ENCODE measurements around the gene TGM6. TPM values are rescaled to one million over a fixed set of nuclear protein-coding genes. Genes with fewer than 3 reads are reported as not detected.

TGM6 gene
- not detected in 2 replicates for total RNA-seq

DNA sequence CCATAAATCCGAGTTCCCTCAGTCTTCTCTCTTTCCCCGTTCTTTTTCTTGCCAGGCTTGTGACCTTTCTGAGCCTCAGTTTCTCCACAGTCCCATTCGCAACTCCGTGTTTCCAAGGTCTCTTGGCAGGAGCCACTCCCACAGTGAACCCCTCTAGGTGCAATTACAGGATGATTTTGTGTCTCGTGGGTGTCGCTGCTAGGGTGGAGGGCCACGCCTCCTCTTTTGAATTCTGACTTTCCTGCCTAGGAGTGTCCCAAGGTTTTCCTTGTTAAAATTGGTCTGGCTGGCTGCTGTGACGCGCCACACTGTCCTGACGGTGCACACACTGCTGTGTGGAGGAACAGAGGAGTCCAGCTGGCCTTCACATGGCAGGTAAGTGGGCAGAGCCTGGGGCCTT is at the start of gene TGM6:
Gene TGM6, plus strand, starts transcription at position 301 of the 400 bp plus-strand sequence. Its CDS starts 68 bp downstream, at position 369.

DNA sequence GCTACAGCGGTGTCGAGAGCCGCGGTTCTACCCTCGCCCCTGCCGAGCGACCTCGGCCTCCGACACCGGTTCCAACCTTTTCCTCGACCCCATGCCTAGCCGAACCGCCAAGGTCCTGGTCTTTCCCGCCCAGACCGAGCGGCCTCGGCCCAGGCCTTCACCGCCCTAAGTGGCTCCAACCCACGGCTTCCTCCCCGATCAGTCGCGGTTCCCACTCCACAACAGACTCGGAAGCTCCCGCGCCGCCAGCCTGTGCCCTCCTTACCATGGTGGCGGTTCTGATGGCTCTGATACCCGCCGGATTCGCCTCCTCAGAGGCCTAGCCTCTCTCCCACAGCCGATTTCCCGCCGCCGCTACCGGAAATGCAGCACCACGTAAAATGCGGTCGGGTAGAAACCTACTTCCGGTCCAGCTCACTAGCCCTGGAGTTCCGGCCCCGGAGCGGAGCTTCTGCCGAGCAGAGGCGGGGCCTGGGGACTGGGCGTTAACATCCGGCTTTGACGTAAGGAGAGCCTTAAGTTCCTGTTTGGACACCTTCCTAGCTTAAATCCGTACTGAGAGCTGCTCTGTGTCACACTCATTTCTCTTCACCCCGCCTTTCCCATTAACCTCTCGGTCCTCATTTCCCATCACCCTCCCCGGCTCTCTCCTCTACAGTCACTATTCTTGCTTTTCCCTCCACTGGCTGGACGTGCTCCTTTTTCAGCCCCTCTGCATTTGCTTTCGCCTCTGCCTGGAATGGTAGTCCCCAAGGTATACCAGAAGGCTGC is 89.9 kb downstream of the TGM6 start, which contains the start of gene SNRPB:
Gene SNRPB, minus strand, starts transcription at position 367 of the 771 bp plus-strand sequence. Its CDS starts 99 bp downstream, at position 268.

Small RNAs within 50 kb of the gene (small RNA-seq; reads per million reads assigned to genes)
- not detected for gene RF00019

Other genes starting within 250 kb of the TGM6 start
- gene TGM3, start 84.9 kb upstream of the TGM6 start, total RNA-seq: not detected in 2 replicates
- gene SNRPB, start 89.9 kb downstream of the TGM6 start, total RNA-seq: 93.0 and 255 TPM in 2 replicates
- gene ZNF343, start 128.0 kb downstream of the TGM6 start, total RNA-seq: 9.8 and 11.8 TPM in 2 replicates
- not detected in 2 replicates for gene TMC2, start 155.7 kb downstream of the TGM6 start, total RNA-seq

Measured in placental epithelial cell (primary cell).